HuH-7 (cell line): Measurements from ENCODE around the gene DTNB.
"Not testable (repeated sequence)": the region's sequence is repeated elsewhere in the genome, so short reads cannot be mapped to it uniquely, and the experiment has no call there.

Experiments
- DNase-seq: peaks from one replicate; pipeline ENCODE4 v3.0.0; 2011; ENCODE audit warnings: low spot score

Gene DTNB

GRCh38 chr2:25417715-25418369 is 255.5 kb downstream of the DTNB start:
- DNase-seq, result no peak

- no peak for DNase-seq
These were observed 256.7 kb downstream of the DTNB start for GRCh38 chr2:25416674-25417073.

GRCh38 chr2:25414781-25415180 is 258.6 kb downstream of the DTNB start:
- no peak for DNase-seq

- not testable (repeated sequence) for DNase-seq
These were observed 260.0 kb downstream of the DTNB start for GRCh38 chr2:25413409-25413808.

- DNase-seq, result no peak
These were observed 261.6 kb downstream of the DTNB start for GRCh38 chr2:25411753-25412152.

GRCh38 chr2:25411281-25411680 is 262.1 kb downstream of the DTNB start:
- DNase-seq, result no peak

GRCh38 chr2:25410370-25410769 is 263.0 kb downstream of the DTNB start:
- no peak for DNase-seq

- DNase-seq, result no peak
These were observed 263.9 kb downstream of the DTNB start for GRCh38 chr2:25409468-25409867.

- no peak for DNase-seq
These were observed 264.3 kb downstream of the DTNB start for GRCh38 chr2:25409044-25409443.

GRCh38 chr2:25405611-25406295 is 267.6 kb downstream of the DTNB start:
- no peak for DNase-seq

- DNase-seq, result not testable (repeated sequence)
These were observed 270.1 kb downstream of the DTNB start for GRCh38 chr2:25403120-25403760.

- no peak for DNase-seq
These were observed 270.9 kb downstream of the DTNB start for GRCh38 chr2:25402477-25402876.

- DNase-seq, result no peak
These were observed 271.9 kb downstream of the DTNB start for GRCh38 chr2:25401307-25402026.

- DNase-seq, result no peak
These were observed 272.7 kb downstream of the DTNB start for GRCh38 chr2:25400576-25401216.

- no peak for DNase-seq
These were observed 273.2 kb downstream of the DTNB start for GRCh38 chr2:25400169-25400568.

- no peak for DNase-seq
These were observed 274.8 kb downstream of the DTNB start for GRCh38 chr2:25398534-25398933.

- DNase-seq, result no peak
These were observed 275.6 kb downstream of the DTNB start for GRCh38 chr2:25397777-25398176.

- no peak for DNase-seq
These were observed 284.2 kb downstream of the DTNB start for GRCh38 chr2:25389161-25389560.

- no peak for DNase-seq
These were observed 284.9 kb downstream of the DTNB start for GRCh38 chr2:25388491-25388890.

GRCh38 chr2:25387876-25388449 is 285.4 kb downstream of the DTNB start:
- DNase-seq, result no peak

GRCh38 chr2:25386971-25387875 is 286.2 kb downstream of the DTNB start:
- no peak for DNase-seq
